GM23338 (cell line): ENCODE results near the gene KATNAL1. TPM values are rescaled to one million over a fixed set of nuclear protein-coding genes. Genes with fewer than 3 reads are reported as not detected.

Experiments
- ATAC-seq: fragments of 200-7000 bp; cut with Tn5 transposase; 3 replicates; pipeline ENCODE4 v1.9.1; 2020
- DNase-seq: peaks from one replicate; pipeline ENCODE4 v3.0.0-alpha.2; 2015; ENCODE audit warnings: low spot score
- H2AFZ ChIP-seq: fragments of 200-600 bp; sonication (generic); 2 replicates; pipeline ENCODE4 v1.8.0; 2016; ENCODE audit warnings: antibody characterized with exemption, mild to moderate bottlenecking, moderate library complexity
- H3F3A ChIP-seq: fragments of 200-600 bp; sonication (generic); replicated peaks from 2 replicates; pipeline ENCODE4 v1.8.0; 2017; ENCODE audit warnings: antibody characterized with exemption, mixed run types, low read depth
- H3K27ac ChIP-seq: fragments of 200-600 bp; sonication (generic); 2 replicates; pipeline ENCODE4 v1.6.1; 2016; ENCODE audit warnings: low read depth
- H3K27me3 ChIP-seq: fragments of 200-600 bp; sonication (generic); 2 replicates; pipeline ENCODE4 v1.8.0; 2016; ENCODE audit warnings: mild to moderate bottlenecking, mixed run types, moderate library complexity; ENCODE audit not compliant: insufficient read depth
- H3K36me3 ChIP-seq: fragments of 200-600 bp; sonication (generic); 2 replicates; pipeline ENCODE4 v1.8.0; 2016; ENCODE audit warnings: mild to moderate bottlenecking; ENCODE audit not compliant: insufficient read depth
- H3K4me1 ChIP-seq: fragments of 200-600 bp; sonication (generic); 2 replicates; pipeline ENCODE4 v1.8.0; 2016; ENCODE audit warnings: mild to moderate bottlenecking, moderate library complexity; ENCODE audit not compliant: insufficient read depth
- H3K4me2 ChIP-seq: fragments of 200-600 bp; sonication (generic); 2 replicates; pipeline ENCODE4 v1.7.1; 2017; ENCODE audit warnings: mixed run types
- H3K4me3 ChIP-seq: fragments of 200-600 bp; sonication (generic); 2 replicates; pipeline ENCODE4 v1.6.1; 2016; ENCODE audit warnings: mixed run types
- H3K79me2 ChIP-seq: fragments of 200-600 bp; sonication (generic); replicated peaks from 2 replicates; pipeline ENCODE4 v1.8.0; 2017; ENCODE audit warnings: mild to moderate bottlenecking; ENCODE audit not compliant: insufficient read depth
- H3K9me2 ChIP-seq: fragments of 200-600 bp; sonication (generic); 2 replicates; pipeline ENCODE4 v1.8.0; 2017; ENCODE audit not compliant: insufficient read depth
- H4K20me1 ChIP-seq: fragments of 200-600 bp; sonication (generic); replicated peaks from 2 replicates; pipeline ENCODE4 v1.8.0; 2017; ENCODE audit warnings: mild to moderate bottlenecking; ENCODE audit not compliant: insufficient read depth
- H3K27ac Mint-ChIP-seq: 2 replicates; pipeline ENCODE4 v1.8.0; 2020; ENCODE audit warnings: inconsistent platforms, mild to moderate bottlenecking, moderate library complexity, mixed read lengths
- H3K27me3 Mint-ChIP-seq: 3 replicates; pipeline ENCODE4 v1.8.0; 2022; ENCODE audit warnings: low read depth, mild to moderate bottlenecking, moderate library complexity, mixed read lengths, inconsistent platforms; ENCODE audit not compliant: insufficient read depth, poor library complexity
- H3K36me3 Mint-ChIP-seq: 3 replicates; pipeline ENCODE4 v1.8.0; 2021; ENCODE audit warnings: low read depth, mild to moderate bottlenecking, inconsistent platforms, moderate library complexity, mixed read lengths
- H3K4me1 Mint-ChIP-seq: 3 replicates; pipeline ENCODE4 v1.8.0; 2020; ENCODE audit warnings: mild to moderate bottlenecking, inconsistent platforms, mixed read lengths
- H3K4me3 Mint-ChIP-seq: 3 replicates; pipeline ENCODE4 v1.8.0; 2021; ENCODE audit warnings: moderate library complexity, mild to moderate bottlenecking, inconsistent platforms, mixed read lengths
- H3K9me3 Mint-ChIP-seq: 3 replicates; pipeline ENCODE4 v1.8.0; 2020; ENCODE audit warnings: moderate library complexity, mild to moderate bottlenecking, inconsistent platforms, mixed read lengths
- CREB1 ChIP-seq: fragments of 250-450 bp; sonication (Bioruptor Pico); IDR thresholded peaks from 2 replicates; pipeline ENCODE4 v1.5.0; 2020; ENCODE audit warnings: low read depth, mild to moderate bottlenecking, moderate library complexity
- CTCF ChIP-seq, 2 experiments: fragments of 200-600 bp in 1 of 2; sonication (generic) in 1 of 2; conservative IDR thresholded peaks; 2 replicates each; pipeline versions ENCODE4 v1.5.1 to v1.6.1; 2016 to 2017; ENCODE audit warnings: antibody characterized with exemption in 2 of 2, low read depth in 2 of 2, mild to moderate bottlenecking in 2 of 2, moderate library complexity in 1 of 2
- EZH2phosphoT487 ChIP-seq: fragments of 200-600 bp; sonication (generic); IDR thresholded peaks from one replicate; pipeline ENCODE4 v1.8.1; 2018; ENCODE audit warnings: antibody characterized with exemption; ENCODE audit not compliant: unreplicated experiment
- JUNB ChIP-seq: IDR thresholded peaks from one replicate; pipeline ENCODE4 v1.6.1; 2016; ENCODE audit warnings: antibody characterized with exemption; ENCODE audit not compliant: unreplicated experiment
- POLR2AphosphoS5 ChIP-seq: IDR thresholded peaks from 2 replicates; pipeline ENCODE4 v1.6.1; 2016; ENCODE audit warnings: antibody characterized with exemption, low read depth
- ZNF462 ChIP-seq: fragments of 250-450 bp; sonication (Bioruptor Pico); IDR thresholded peaks from 2 replicates; pipeline ENCODE4 v1.5.0; 2020; ENCODE audit warnings: mild to moderate bottlenecking, moderate library complexity
- polyA plus RNA-seq: library from polyadenylated mRNA; unstranded; fragments of >200 nt; fragmentation: Nextera tagmentation; extraction: Ambion mirVana; gene quantifications from 2 replicates; pipeline ENCODE4 v1.2.1, GENCODE V29; 2016
- total RNA-seq: library from RNA; depleted of rRNA; stranded (reverse); fragments of >200 nt; shearing (Covaris generic); gene quantifications from 2 replicates; pipeline ENCODE4 v1.2.3, GENCODE V29; 2014

The KATNAL1 gene
- total and polyA plus RNA-seq, 2 experiments from 2014 or later: 6.1 to 11.5 TPM

GRCh38 chr13:30299786-30300185 lies 7.6 kb downstream of the KATNAL1 start:
- no peak overlapping the region for H2AFZ ChIP-seq

GRCh38 chr13:30295116-30295515 lies 12.2 kb downstream of the KATNAL1 start:
- H3F3A ChIP-seq: no peaks in the 10 kb centered on the region

More at GRCh38 chr13:30299786-30300185, 7.6 kb downstream of the KATNAL1 start:
- Histone ChIP-seq H3K9me2 (no peaks in the 10 kb centered on the region), H3F3A (no peaks in the 10 kb centered on the region), H3K4me2 (no peak overlapping the region), H4K20me1 (no peaks in the 10 kb centered on the region), H3K36me3 (no peaks in the 10 kb centered on the region), H3K4me3 (no peak overlapping the region), H3K4me1 (0 out of 2 replicates have a peak, but pooled peaks cover 4% of the 10 kb centered on the region), H3K79me2 (peaks cover 85% of the 10 kb centered on the region), H3K27me3 (no peaks in the 10 kb centered on the region), H3K27ac (no peak overlapping the region)
- DNase-seq: no peak
- no peaks in the 10 kb centered on the region for H3K36me3 Mint-ChIP-seq
- no peak overlapping the region for H3K4me3 Mint-ChIP-seq
- H3K4me1 Mint-ChIP-seq: peaks cover 13% of the 10 kb centered on the region
- no peak overlapping the region for H3K27ac Mint-ChIP-seq
- H3K27me3 Mint-ChIP-seq: no peaks in the 10 kb centered on the region
- no peaks in the 10 kb centered on the region for H3K9me3 Mint-ChIP-seq
- ATAC-seq: no peak
- no peak for TF ChIP-seq EZH2phosphoT487
- TF ChIP-seq POLR2AphosphoS5: no peak
- no peak for TF ChIP-seq CTCF (conservative IDR thresholded peaks at IDR 0.05; ENCODE audit: low read depth in 2 of 2)
- no peak for TF ChIP-seq JUNB

More at GRCh38 chr13:30295116-30295515, 12.2 kb downstream of the KATNAL1 start:
- Mint-ChIP-seq H3K9me3 (no peaks in the 10 kb centered on the region), H3K27me3 (no peaks in the 10 kb centered on the region), H3K36me3 (no peaks in the 10 kb centered on the region), H3K4me1 (peaks cover 22% of the 10 kb centered on the region), H3K4me3 (no peak overlapping the region), H3K27ac (no peak overlapping the region)
- Histone ChIP-seq H3K79me2 (peaks cover 61% of the 10 kb centered on the region), H3K27me3 (no peaks in the 10 kb centered on the region), H3K4me3 (no peak overlapping the region), H4K20me1 (peaks cover 5% of the 10 kb centered on the region; the same call in 1 of the 2 replicates), H3K4me2 (no peak overlapping the region), H3K27ac (no peak overlapping the region), H3K36me3 (no peaks in the 10 kb centered on the region), H3K9me2 (no peaks in the 10 kb centered on the region), H3K4me1 (no peaks in the 10 kb centered on the region), H2AFZ (no peak overlapping the region)
- ATAC-seq (no peak), DNase-seq (no peak)
- TF ChIP-seq POLR2AphosphoS5 (no peak), ZNF462 (CRISPR knock-in tag) (no peak), CREB1 (CRISPR knock-in tag) (no peak)
